Erythroblast (primary cell): ENCODE results near the gene TIGD6.

Experiments
- GATA1 ChIP-seq: IDR thresholded peaks from 2 replicates; pipeline ENCODE4 v1.6.1; 2011; ENCODE audit warnings: low read depth, mild to moderate bottlenecking, control low read depth, low read length, moderate library complexity
- POLR2A ChIP-seq: IDR thresholded peaks from 2 replicates; pipeline ENCODE4 v1.6.1; 2011; ENCODE audit warnings: mild to moderate bottlenecking, low read length

DNA sequence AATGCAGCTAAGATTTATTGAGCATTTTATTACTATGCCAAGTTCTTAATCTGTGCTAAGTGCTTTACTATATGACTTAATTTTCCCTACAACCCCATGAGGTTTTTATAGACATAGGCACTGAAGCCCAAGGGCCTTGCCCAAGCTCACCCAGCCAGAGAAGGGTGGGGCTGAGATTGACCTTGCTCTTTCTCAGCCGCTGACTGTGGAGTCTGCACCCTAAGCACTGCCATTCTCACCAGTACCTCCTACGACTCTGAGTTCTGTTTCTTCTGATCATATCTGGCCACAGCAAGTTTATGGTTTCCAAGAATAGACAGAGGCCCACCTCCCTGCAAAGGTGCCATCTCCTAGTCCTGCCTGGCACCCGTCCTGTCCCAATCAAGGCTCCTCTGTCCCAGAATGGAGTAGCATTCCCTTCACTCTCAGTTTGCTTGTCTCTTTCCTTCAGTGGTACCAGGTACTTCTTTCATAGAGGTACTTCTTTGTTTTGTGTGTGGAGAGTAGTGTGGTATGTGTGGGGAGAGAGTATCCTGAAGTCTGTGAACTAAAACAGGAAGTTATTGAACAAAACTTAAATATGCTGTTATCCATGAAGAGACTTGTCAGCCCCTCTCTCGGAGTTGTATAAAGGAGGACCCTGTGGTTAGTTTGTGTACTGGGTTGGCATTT is 43.3 kb upstream of the TIGD6 start:
- TF ChIP-seq GATA1 = no peak
- TF ChIP-seq POLR2A = no peak
